GM23338 (cell line): ENCODE data around the gene BTBD9.

Experiments
- CTCF ChIP-seq, 2 experiments: fragments of 200-600 bp in 1 of 2; sonication (generic) in 1 of 2; conservative IDR thresholded peaks; 2 replicates each; pipeline versions ENCODE4 v1.5.1 to v1.6.1; 2016 to 2017; ENCODE audit warnings: antibody characterized with exemption in 2 of 2, low read depth in 2 of 2, mild to moderate bottlenecking in 2 of 2, moderate library complexity in 1 of 2
- EZH2 ChIP-seq: fragments of 200-600 bp; sonication (generic); IDR thresholded peaks from one replicate; pipeline ENCODE4 v1.8.0; 2017; ENCODE audit warnings: antibody characterized with exemption, mild to moderate bottlenecking, low read depth; ENCODE audit not compliant: unreplicated experiment
- EZH2phosphoT487 ChIP-seq: fragments of 200-600 bp; sonication (generic); IDR thresholded peaks from one replicate; pipeline ENCODE4 v1.8.1; 2018; ENCODE audit warnings: antibody characterized with exemption; ENCODE audit not compliant: unreplicated experiment
- JUNB ChIP-seq: IDR thresholded peaks from one replicate; pipeline ENCODE4 v1.6.1; 2016; ENCODE audit warnings: antibody characterized with exemption; ENCODE audit not compliant: unreplicated experiment
- POLR2AphosphoS5 ChIP-seq: IDR thresholded peaks from 2 replicates; pipeline ENCODE4 v1.6.1; 2016; ENCODE audit warnings: antibody characterized with exemption, low read depth
- REST ChIP-seq: IDR thresholded peaks from one replicate; pipeline ENCODE4 v1.6.1; 2018; ENCODE audit warnings: antibody characterized with exemption; ENCODE audit not compliant: unreplicated experiment
- ZNF331 ChIP-seq: fragments of 250-450 bp; sonication (Bioruptor Pico); IDR thresholded peaks from 2 replicates; pipeline ENCODE4 v1.5.0; 2020; ENCODE audit warnings: low read depth, mild to moderate bottlenecking, moderate library complexity

GRCh38 chr6:38403548-38403947 is 236.2 kb downstream of the BTBD9 start:
- no peak for TF ChIP-seq POLR2AphosphoS5
- no peak for TF ChIP-seq REST
- TF ChIP-seq CTCF (conservative IDR thresholded peaks at IDR 0.05; ENCODE audit: low read depth in 2 of 2), result no peak
- no peak for TF ChIP-seq EZH2phosphoT487
- no peak for TF ChIP-seq EZH2
- no peak for TF ChIP-seq ZNF331 (CRISPR knock-in tag)
- no peak for TF ChIP-seq JUNB
